ENCODE results near the gene LRRC8B. TPM values are rescaled to one million over a fixed set of nuclear protein-coding genes. Genes with fewer than 3 reads are reported as not detected.

Gene LRRC8B
- polyA plus RNA-seq, 3 donors = 4.5 to 9.1 (median 7.9) TPM

- intact Hi-C loops (cut with micrococcal nuclease) = loop anchor here (5.0 to 10.0 kb wide), 2 partner anchors 44 to 456 kb away; partner anchors contain the start of gene ZNF326 (in 1 of the 2)
Measured at GRCh38 chr1:89538361-89538760, 13.7 kb downstream of the LRRC8B start.

GRCh38 chr1:89539128-89539527 is 14.5 kb downstream of the LRRC8B start:
- H3K27me3 Mint-ChIP-seq (ENCODE audit: low read depth in 3 of 3) = peaks cover 0 to 1% (median 0%) of the 10 kb centered on the region in 3 donors
- no peaks in the 10 kb centered on the region for H3K27me3 ChIP-seq (ENCODE audit: control insufficient read depth in 2 of 2, insufficient read depth in 2 of 2, low read length in 2 of 2)
- H2AFZ ChIP-seq (ENCODE audit: insufficient read depth, low read depth, low read length, poor library complexity, severe bottlenecking) = no peak overlapping the region
- H3K4me1 ChIP-seq (ENCODE audit: control insufficient read depth in 1 of 2, insufficient read depth in 2 of 2, low read length in 2 of 2) = peaks cover 16 to 25% of the 10 kb centered on the region in 2 donors
- H3K36me3 ChIP-seq (replicated peaks in 1 of 2; ENCODE audit: control insufficient read depth in 1 of 2, insufficient read depth in 2 of 2, low read length in 2 of 2) = no peaks in the 10 kb centered on the region
- no peak for TF ChIP-seq CTCF (IDR thresholded peaks at IDR 0.05)
- H3K9me3 Mint-ChIP-seq = no peaks in the 10 kb centered on the region
- intact Hi-C loops (cut with micrococcal nuclease) = loop anchor here (5.0 to 10.0 kb wide), 2 partner anchors 43 to 456 kb away; partner anchors contain the start of gene ZNF326 (in 1 of the 2)
- no peaks in the 10 kb centered on the region for H3K9me3 ChIP-seq (replicated peaks in 1 of 2; ENCODE audit: control insufficient read depth in 1 of 2, insufficient read depth in 1 of 2, low read length in 2 of 2)
- peaks cover 50% of the 10 kb centered on the region for H4K20me1 ChIP-seq (ENCODE audit: insufficient read depth, low read length)
- H3K4me3 ChIP-seq (replicated peaks in 1 of 3; ENCODE audit: low read depth in 2 of 3, low read length in 3 of 3) = no peak overlapping the region
- no CpG with 5 or more reads among the region's 3 CpGs for WGBS (ENCODE audit: insufficient coverage)
- peaks cover 85% of the 10 kb centered on the region for H3K79me2 ChIP-seq (ENCODE audit: insufficient read depth, low read length)
- no peak overlapping the region for H3K4me3 Mint-ChIP-seq
- H3K27ac Mint-ChIP-seq = peak overlapping the region in 1 of 7 donors; percentile 16
- H3K9ac ChIP-seq (ENCODE audit: insufficient read depth, low read length, poor library complexity, severe bottlenecking) = no peak overlapping the region
- H3K36me3 Mint-ChIP-seq = peaks cover 7% of the 10 kb centered on the region in 2 donors
- H3K4me1 Mint-ChIP-seq = peaks cover 31% of the 10 kb centered on the region
- H3K27ac ChIP-seq (ENCODE audit: low read depth in 1 of 2, low read length in 2 of 2) = no peak overlapping the region
- no peak overlapping the region for H3K4me2 ChIP-seq (replicated peaks; ENCODE audit: extremely low read depth, low read length, poor library complexity, severe bottlenecking)
- no peak for DNase-seq

More at GRCh38 chr1:89538361-89538760, 13.7 kb downstream of the LRRC8B start:
- Mint-ChIP-seq H3K9me3 (peaks cover 0 to 2% (median 0%) of the 10 kb centered on the region in 7 donors), H3K36me3 (peaks cover 7% of the 10 kb centered on the region in 2 donors), H3K27ac (peak overlapping the region; percentile 18 to 77 (median 47)), H3K4me1 (peaks cover 33% of the 10 kb centered on the region), H3K4me3 (no peak overlapping the region), H3K27me3 (ENCODE audit: low read depth in 3 of 3) (peaks cover 0 to 1% (median 0%) of the 10 kb centered on the region in 3 donors)
- Histone ChIP-seq H3K9ac (ENCODE audit: insufficient read depth, low read length, poor library complexity, severe bottlenecking) (no peak overlapping the region), H2AFZ (ENCODE audit: insufficient read depth, low read depth, low read length, poor library complexity, severe bottlenecking) (no peak overlapping the region), H4K20me1 (ENCODE audit: insufficient read depth, low read length) (peaks cover 56% of the 10 kb centered on the region), H3K4me3 (replicated peaks in 1 of 3; ENCODE audit: low read depth in 2 of 3, low read length in 3 of 3) (no peak overlapping the region), H3K36me3 (replicated peaks in 1 of 2; ENCODE audit: control insufficient read depth in 1 of 2, insufficient read depth in 2 of 2, low read length in 2 of 2) (no peaks in the 10 kb centered on the region), H3K27me3 (ENCODE audit: control insufficient read depth in 2 of 2, insufficient read depth in 2 of 2, low read length in 2 of 2) (no peaks in the 10 kb centered on the region), H3K9me3 (replicated peaks in 1 of 2; ENCODE audit: control insufficient read depth in 1 of 2, insufficient read depth in 1 of 2, low read length in 2 of 2) (no peaks in the 10 kb centered on the region), H3K4me2 (replicated peaks; ENCODE audit: extremely low read depth, low read length, poor library complexity, severe bottlenecking) (no peak overlapping the region), H3K27ac (ENCODE audit: low read depth in 1 of 2, low read length in 2 of 2) (peak overlapping the region in 1 of 2 donors; percentile 54), H3K4me1 (ENCODE audit: control insufficient read depth in 1 of 2, insufficient read depth in 2 of 2, low read length in 2 of 2) (peaks cover 16 to 25% of the 10 kb centered on the region in 2 donors), H3K79me2 (ENCODE audit: insufficient read depth, low read length) (peaks cover 88% of the 10 kb centered on the region)
- TF ChIP-seq CTCF (IDR thresholded peaks at IDR 0.05) = no peak
- WGBS (ENCODE audit: insufficient coverage) = no CpG with 5 or more reads among the region's 2 CpGs
- DNase-seq = peak; percentile 40 to 59 (median 56)
